IPS-18a (cell line): ENCODE results near the gene PHC2.

Experiments used
- H3K27ac ChIP-seq: one replicate; pipeline ENCODE4 v1.5.1; 2013; ENCODE audit warnings: low read length
- H3K27me3 ChIP-seq: one replicate; pipeline ENCODE4 v1.6.1; 2013; ENCODE audit warnings: mild to moderate bottlenecking, low read length; ENCODE audit not compliant: control insufficient read depth, insufficient read depth
- H3K36me3 ChIP-seq: one replicate; pipeline ENCODE4 v1.6.1; 2013; ENCODE audit warnings: low read depth, low read length; ENCODE audit not compliant: control insufficient read depth
- H3K4me1 ChIP-seq: one replicate; pipeline ENCODE4 v1.6.1; 2013; ENCODE audit warnings: low read depth, low read length; ENCODE audit not compliant: control insufficient read depth
- H3K4me3 ChIP-seq: one replicate; pipeline ENCODE4 v1.5.1; 2013; ENCODE audit warnings: low read length
- H3K9ac ChIP-seq: one replicate; pipeline ENCODE4 v1.6.1; 2013; ENCODE audit warnings: mild to moderate bottlenecking, low read length, moderate library complexity
- H3K9me3 ChIP-seq: one replicate; pipeline ENCODE4 v1.6.1; 2013; ENCODE audit warnings: low read depth, low read length; ENCODE audit not compliant: control insufficient read depth

PHC2 gene

DNA sequence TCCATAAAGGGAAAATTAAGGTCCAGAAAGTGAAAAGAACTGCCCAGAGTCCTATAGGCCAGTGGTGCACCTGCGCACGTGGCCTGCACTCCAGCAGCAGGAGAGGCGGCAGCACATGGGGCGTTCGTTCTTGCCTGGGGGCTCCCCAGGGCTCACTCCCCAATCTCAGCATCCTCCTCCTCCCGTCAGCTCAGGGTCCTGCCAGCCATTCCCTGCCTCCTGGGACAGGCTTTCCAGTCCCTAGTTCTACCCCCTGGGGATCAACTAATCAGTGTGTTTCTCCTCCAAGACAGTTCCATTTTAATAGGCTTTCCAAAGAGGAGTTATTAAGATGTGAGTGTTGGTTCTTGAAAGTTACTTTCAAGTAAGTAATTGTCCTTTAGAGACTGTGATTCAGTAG, 108.8 kb downstream of the PHC2 start:
- Histone ChIP-seq H3K9me3 (no peaks in the 10 kb centered on the region), H3K27me3 (no peaks in the 10 kb centered on the region), H3K4me3 (no peak overlapping the region), H3K4me1 (no peaks in the 10 kb centered on the region), H3K9ac (no peak overlapping the region), H3K36me3 (peaks cover 20% of the 10 kb centered on the region), H3K27ac (no peak overlapping the region)

GRCh38 chr1:33321178-33321577, 109.7 kb downstream of the PHC2 start:
- H3K4me1 ChIP-seq: no peaks in the 10 kb centered on the region
- no peak overlapping the region for H3K9ac ChIP-seq
- H3K36me3 ChIP-seq: peaks cover 20% of the 10 kb centered on the region
- no peak overlapping the region for H3K27ac ChIP-seq
- no peaks in the 10 kb centered on the region for H3K27me3 ChIP-seq
- H3K9me3 ChIP-seq: no peaks in the 10 kb centered on the region
- no peak overlapping the region for H3K4me3 ChIP-seq

DNA sequence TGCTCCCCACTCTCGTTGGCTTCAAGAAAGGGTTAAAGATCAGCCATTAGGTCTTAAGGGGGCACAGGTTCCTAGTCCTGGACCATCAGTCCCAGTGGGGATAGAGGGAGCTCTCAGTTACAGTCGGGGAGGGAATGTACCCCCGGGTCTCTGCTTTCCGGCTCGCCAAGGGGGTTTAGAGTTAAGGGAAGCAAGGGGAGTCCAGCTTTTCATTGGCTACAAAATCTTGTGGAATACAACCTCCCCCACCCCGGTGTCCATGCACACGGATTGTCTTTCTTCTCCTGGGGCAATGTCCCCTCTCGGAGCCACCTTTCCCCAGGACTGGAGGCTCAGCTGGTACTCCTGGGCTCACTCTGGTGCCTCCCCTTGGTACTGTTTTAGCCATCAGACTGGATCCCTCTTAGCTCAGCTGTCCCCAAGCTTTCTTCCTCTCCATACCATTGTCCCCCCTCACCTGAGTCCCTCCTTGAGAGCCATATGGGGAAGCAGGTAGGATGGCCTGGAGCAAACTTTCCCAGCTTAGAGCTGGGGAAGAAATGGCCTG, 110.2 kb downstream of the PHC2 start, which contains the start of gene A3GALT2:
Gene A3GALT2, minus strand, starts transcription at position 480 of the 547 bp plus-strand sequence. Its CDS starts 0 bp downstream, at position 480.
- no peaks in the 10 kb centered on the region for H3K27me3 ChIP-seq
- no peaks in the 10 kb centered on the region for H3K4me1 ChIP-seq
- no peak within 1 kb of the TSS for H3K4me3 ChIP-seq
- H3K9ac ChIP-seq: no peak within 1 kb of the TSS
- peaks cover 17% of the 10 kb centered on the region for H3K36me3 ChIP-seq
- H3K27ac ChIP-seq: no peak within 1 kb of the TSS
- no peaks in the 10 kb centered on the region for H3K9me3 ChIP-seq

GRCh38 chr1:33319949-33320618, 110.8 kb downstream of the PHC2 start:
- Histone ChIP-seq H3K4me1 (no peaks in the 10 kb centered on the region), H3K9me3 (no peaks in the 10 kb centered on the region), H3K27me3 (no peaks in the 10 kb centered on the region), H3K36me3 (peaks cover 11% of the 10 kb centered on the region), H3K9ac (no peak overlapping the region), H3K4me3 (no peak overlapping the region), H3K27ac (no peak overlapping the region)

DNA sequence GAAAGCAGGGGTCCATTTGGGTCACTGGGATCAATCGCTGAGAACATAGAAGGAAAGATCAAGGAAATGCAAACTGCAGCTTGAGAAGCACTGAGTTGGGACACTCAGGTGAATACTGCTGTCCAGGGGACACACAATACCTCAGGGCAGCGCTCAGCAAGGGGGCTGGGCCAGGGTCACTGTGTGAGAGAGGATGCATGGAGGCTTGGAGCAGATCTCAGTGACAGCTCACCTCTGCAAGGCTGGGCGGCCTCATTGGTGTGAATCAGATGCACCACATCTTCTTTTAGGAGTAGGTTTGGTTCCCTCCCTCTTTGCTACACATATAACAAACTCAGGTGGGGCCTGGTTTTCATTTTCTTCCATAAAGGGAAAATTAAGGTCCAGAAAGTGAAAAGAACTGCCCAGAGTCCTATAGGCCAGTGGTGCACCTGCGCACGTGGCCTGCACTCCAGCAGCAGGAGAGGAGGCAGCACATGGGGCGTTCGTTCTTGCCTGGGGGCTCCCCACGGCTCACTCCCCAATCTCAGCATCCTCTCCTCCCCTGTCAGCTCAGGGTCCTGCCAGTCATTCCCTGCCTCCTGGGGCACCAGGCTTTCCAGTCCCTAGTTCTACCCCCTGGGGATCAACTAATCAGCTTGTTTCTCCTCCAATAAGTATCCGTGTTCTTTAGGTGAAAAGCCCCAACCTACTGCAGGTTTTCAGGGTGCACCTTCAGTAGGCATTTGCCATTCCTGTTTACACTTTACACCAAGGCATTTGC, 111.5 kb downstream of the PHC2 start:
- Histone ChIP-seq H3K36me3 (peaks cover 7% of the 10 kb centered on the region), H3K4me1 (no peaks in the 10 kb centered on the region), H3K9me3 (no peaks in the 10 kb centered on the region), H3K27me3 (no peaks in the 10 kb centered on the region), H3K9ac (no peak overlapping the region), H3K27ac (no peak overlapping the region), H3K4me3 (no peak overlapping the region)

DNA sequence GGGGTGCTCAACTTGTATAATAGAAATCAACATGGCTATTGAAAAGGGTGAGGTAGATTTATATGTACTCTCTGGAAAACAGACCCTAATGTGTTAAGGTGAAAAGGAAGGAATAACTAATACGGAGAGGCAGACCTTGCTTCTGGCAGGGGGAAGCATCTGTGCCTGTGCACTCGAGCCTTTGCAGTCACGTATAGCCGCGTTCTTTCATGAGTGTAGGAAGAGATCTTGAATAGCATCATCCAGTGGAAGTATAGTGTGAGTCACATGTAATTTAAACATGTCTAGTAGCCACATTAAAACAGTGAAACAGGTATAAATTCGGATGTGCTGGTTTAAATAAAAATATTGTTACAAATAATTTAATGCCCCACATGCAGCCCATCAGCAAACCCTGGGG, 112.9 kb downstream of the PHC2 start:
- Histone ChIP-seq H3K27ac (no peak overlapping the region), H3K4me1 (no peaks in the 10 kb centered on the region), H3K9ac (no peak overlapping the region), H3K27me3 (no peaks in the 10 kb centered on the region), H3K4me3 (no peak overlapping the region), H3K36me3 (no peaks in the 10 kb centered on the region), H3K9me3 (no peaks in the 10 kb centered on the region)

DNA sequence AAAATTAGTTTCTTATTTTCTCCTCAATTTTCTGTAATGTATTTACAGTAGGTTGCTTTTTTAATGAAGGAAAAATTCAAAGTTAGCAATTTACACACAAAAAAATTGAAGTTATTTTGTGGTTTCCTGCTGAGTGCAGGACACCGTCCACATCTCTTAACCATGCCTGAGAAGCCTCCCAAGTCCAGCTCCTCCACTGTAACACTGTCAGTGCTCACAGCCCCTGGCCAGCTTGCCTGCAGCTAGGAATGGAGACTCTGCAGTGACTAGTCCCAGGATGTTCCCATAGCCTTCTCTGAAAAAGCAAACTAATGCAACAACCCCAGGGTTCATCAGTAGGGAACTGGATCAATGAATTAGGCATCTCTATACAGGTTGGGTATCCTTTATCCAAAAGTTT, 113.5 kb downstream of the PHC2 start:
- H3K4me1 ChIP-seq: no peaks in the 10 kb centered on the region
- H3K27me3 ChIP-seq: no peaks in the 10 kb centered on the region
- no peak overlapping the region for H3K4me3 ChIP-seq
- H3K9me3 ChIP-seq: no peaks in the 10 kb centered on the region
- no peaks in the 10 kb centered on the region for H3K36me3 ChIP-seq
- H3K9ac ChIP-seq: no peak overlapping the region
- H3K27ac ChIP-seq: no peak overlapping the region

DNA sequence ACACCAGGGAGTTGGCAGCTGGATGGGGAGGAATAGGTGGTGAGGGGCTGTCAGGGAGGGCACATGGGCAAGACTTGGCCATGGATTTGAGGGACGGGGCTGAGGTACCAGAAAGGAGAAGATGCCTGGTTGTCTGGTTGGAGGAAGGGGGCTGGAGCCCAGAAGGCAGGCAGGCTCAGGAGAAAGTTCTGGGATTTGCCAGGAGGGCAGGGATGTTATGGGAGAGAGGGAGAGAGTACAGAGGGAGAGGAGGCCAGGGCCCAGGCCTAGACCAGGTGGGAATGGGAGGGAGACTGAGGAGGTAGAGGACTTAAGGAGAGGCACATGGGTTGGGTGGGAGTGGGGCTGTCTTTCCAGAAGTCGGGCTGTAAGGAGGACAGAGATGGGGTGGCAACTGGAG, 114.3 kb downstream of the PHC2 start:
- H3K27me3 ChIP-seq: no peaks in the 10 kb centered on the region
- H3K9me3 ChIP-seq: no peaks in the 10 kb centered on the region
- no peaks in the 10 kb centered on the region for H3K4me1 ChIP-seq
- no peak overlapping the region for H3K9ac ChIP-seq
- H3K27ac ChIP-seq: no peak overlapping the region
- H3K4me3 ChIP-seq: no peak overlapping the region
- H3K36me3 ChIP-seq: no peaks in the 10 kb centered on the region

- H3K27me3 ChIP-seq: no peaks in the 10 kb centered on the region
- no peak overlapping the region for H3K4me3 ChIP-seq
- no peak overlapping the region for H3K27ac ChIP-seq
- no peaks in the 10 kb centered on the region for H3K4me1 ChIP-seq
- no peak overlapping the region for H3K9ac ChIP-seq
- H3K9me3 ChIP-seq: no peaks in the 10 kb centered on the region
- H3K36me3 ChIP-seq: no peaks in the 10 kb centered on the region
Measured at GRCh38 chr1:33314416-33314815, 116.5 kb downstream of the PHC2 start.

DNA sequence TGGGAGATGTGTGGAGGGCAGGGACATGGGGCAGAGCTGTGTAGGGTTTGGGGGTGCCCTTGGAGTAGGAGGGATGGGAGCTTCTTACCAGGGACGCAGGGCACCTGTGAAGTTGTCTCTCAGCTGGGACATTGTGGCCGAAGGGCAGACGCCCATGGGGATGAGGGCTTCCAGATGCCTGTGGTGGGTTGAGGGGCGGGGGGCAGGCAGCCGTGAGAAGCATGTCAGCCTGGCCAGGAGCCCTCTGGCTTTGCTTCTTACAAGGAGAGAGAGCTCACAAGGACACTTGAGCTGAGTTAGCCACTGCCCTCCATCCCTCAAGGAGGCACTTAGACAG, 118.5 kb downstream of the PHC2 start:
- no peaks in the 10 kb centered on the region for H3K4me1 ChIP-seq
- no peak overlapping the region for H3K4me3 ChIP-seq
- H3K27ac ChIP-seq: no peak overlapping the region
- H3K9ac ChIP-seq: no peak overlapping the region
- H3K9me3 ChIP-seq: no peaks in the 10 kb centered on the region
- H3K36me3 ChIP-seq: no peaks in the 10 kb centered on the region
- H3K27me3 ChIP-seq: no peaks in the 10 kb centered on the region

- Histone ChIP-seq H3K27me3 (no peaks in the 10 kb centered on the region), H3K9me3 (no peaks in the 10 kb centered on the region), H3K27ac (no peak overlapping the region), H3K4me3 (no peak overlapping the region), H3K36me3 (no peaks in the 10 kb centered on the region), H3K4me1 (no peaks in the 10 kb centered on the region), H3K9ac (no peak overlapping the region)
Measured at GRCh38 chr1:33311706-33312412, 119.0 kb downstream of the PHC2 start.
